ENCODE measurements around the gene S100B. TPM values are rescaled to one million over a fixed set of nuclear protein-coding genes. Genes with fewer than 3 reads are reported as not detected.
A peak's percentile ranks its signal among the peaks of the same experiment; 100 is the strongest.

Gene S100B
- total and polyA plus RNA-seq, 9 of the 15 experiments (the other 6 are each of a cell fraction or from before 2014, with no cell fraction given): not detected

- TF ChIP-seq MGA (IDR thresholded peaks at IDR 0.05): peak; percentile 84; the same call in 1 of the 2 replicates
- TF ChIP-seq, protein P1, sequence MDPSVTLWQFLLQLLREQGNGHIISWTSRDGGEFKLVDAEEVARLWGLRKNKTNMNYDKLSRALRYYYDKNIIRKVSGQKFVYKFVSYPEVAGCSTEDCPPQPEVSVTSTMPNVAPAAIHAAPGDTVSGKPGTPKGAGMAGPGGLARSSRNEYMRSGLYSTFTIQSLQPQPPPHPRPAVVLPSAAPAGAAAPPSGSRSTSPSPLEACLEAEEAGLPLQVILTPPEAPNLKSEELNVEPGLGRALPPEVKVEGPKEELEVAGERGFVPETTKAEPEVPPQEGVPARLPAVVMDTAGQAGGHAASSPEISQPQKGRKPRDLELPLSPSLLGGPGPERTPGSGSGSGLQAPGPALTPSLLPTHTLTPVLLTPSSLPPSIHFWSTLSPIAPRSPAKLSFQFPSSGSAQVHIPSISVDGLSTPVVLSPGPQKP (CRISPR knock-in tag; IDR thresholded peaks at IDR 0.05): no peak
- no peak for TF ChIP-seq PTRF (tag; IDR thresholded peaks at IDR 0.05)
- TF ChIP-seq ADNP (tag; IDR thresholded peaks at IDR 0.05): no peak
- TF ChIP-seq HMG20A (CRISPR knock-in tag; conservative IDR thresholded peaks at IDR 0.05): no peak
- TF ChIP-seq RBM17 (IDR thresholded peaks at IDR 0.05; ENCODE audit: borderline replicate concordance, low read depth, low read length): no peak
- TF ChIP-seq, protein P2, sequence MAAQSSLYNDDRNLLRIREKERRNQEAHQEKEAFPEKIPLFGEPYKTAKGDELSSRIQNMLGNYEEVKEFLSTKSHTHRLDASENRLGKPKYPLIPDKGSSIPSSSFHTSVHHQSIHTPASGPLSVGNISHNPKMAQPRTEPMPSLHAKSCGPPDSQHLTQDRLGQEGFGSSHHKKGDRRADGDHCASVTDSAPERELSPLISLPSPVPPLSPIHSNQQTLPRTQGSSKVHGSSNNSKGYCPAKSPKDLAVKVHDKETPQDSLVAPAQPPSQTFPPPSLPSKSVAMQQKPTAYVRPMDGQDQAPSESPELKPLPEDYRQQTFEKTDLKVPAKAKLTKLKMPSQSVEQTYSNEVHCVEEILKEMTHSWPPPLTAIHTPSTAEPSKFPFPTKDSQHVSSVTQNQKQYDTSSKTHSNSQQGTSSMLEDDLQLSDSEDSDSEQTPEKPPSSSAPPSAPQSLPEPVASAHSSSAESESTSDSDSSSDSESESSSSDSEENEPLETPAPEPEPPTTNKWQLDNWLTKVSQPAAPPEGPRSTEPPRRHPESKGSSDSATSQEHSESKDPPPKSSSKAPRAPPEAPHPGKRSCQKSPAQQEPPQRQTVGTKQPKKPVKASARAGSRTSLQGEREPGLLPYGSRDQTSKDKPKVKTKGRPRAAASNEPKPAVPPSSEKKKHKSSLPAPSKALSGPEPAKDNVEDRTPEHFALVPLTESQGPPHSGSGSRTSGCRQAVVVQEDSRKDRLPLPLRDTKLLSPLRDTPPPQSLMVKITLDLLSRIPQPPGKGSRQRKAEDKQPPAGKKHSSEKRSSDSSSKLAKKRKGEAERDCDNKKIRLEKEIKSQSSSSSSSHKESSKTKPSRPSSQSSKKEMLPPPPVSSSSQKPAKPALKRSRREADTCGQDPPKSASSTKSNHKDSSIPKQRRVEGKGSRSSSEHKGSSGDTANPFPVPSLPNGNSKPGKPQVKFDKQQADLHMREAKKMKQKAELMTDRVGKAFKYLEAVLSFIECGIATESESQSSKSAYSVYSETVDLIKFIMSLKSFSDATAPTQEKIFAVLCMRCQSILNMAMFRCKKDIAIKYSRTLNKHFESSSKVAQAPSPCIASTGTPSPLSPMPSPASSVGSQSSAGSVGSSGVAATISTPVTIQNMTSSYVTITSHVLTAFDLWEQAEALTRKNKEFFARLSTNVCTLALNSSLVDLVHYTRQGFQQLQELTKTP (IDR thresholded peaks at IDR 0.05; ENCODE audit: low read depth in 1 of 2, partially characterized antibody in 2 of 2): no peak
- no peak; the same call in 1 of the 2 replicates for TF ChIP-seq POLR2AphosphoS2 (IDR thresholded peaks at IDR 0.05; ENCODE audit: low read length)
- no peak for TF ChIP-seq HNRNPK (IDR thresholded peaks at IDR 0.05; ENCODE audit: low read depth, low read length, poor library complexity, severe bottlenecking)
These were observed 30.7 kb upstream of the S100B start, which contains the start of gene PRMT2 (continued) for GRCh38 chr21:46635324-46636180.

Data from K562 (cell line).